CD4-positive, alpha-beta T cell treated with Interferon alpha-2 for 1 hour (primary cell): ENCODE results near the gene ZNF420.
"Not testable (repeated sequence)": the region's sequence is repeated elsewhere in the genome, so short reads cannot be mapped to it uniquely, and the experiment has no call there.

Source experiments
- DNase-seq, 2 donors: peaks; one replicate each; pipeline ENCODE4 v3.0.0-alpha.2; 2020 to 2022

Gene ZNF420

DNA sequence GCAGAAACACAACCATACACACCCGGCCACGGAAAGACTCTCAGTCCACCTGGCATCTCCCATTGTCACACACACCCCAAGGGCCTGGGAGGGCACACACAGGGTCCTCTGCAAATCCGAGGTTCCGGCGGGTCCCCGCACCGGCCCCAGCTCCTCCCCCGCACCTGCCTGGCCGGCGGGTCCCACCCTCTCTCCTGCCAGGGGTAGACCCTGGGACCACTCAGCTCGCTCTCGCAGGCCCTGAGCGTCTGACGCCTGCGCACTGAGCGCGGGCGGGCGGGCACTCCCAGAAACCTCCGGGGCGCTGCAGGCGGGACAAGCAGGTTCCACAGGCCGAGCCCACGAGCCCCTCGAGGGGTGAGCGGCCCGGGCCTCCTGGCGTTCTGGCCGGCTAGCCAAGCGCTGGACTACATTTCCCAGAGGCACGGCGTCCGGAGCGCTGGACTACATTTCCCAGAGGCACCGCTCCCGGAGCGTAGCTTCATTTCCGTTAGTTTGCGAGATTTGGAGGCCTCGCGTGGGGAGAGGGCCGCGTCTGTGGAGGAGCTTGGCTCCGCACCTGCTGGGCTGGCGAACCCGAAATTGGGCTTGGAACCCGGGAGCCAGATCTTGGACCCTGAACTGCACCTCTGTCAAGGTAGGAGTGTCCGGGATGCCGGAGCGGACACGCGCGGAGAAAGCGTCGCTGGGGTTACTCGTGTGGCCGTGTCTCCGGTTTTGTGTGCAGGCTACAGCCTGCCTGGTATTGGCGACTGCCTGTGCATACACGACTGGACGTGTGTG lies at the start of gene ZNF420:
TSS of gene ZNF420 (plus strand) at position 500 of the 783 bp plus-strand sequence. CDS start 10,686 bp downstream, outside the sequence.
- DNase-seq: peak; percentile 93 to 94

DNA sequence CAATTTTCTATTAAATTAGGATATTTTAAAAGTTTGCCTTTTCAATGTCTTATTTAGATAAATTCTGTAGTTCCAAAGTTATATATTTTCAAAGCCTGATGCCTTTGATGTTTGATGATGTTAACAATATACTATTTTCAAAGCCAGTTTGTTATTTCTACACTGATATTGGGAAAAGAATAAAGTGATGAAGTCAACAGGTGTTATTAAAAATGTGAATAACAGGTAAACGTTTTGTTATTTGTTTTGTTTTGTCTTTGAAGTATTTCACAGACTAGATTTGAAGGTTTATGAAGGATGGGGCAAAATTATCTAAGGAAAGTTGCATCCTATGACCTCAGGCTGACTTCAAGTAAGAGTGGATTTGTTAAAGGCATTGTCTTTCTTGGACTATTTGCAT lies 33.1 kb upstream of the ZNF420 start:
- no peak for DNase-seq

DNA sequence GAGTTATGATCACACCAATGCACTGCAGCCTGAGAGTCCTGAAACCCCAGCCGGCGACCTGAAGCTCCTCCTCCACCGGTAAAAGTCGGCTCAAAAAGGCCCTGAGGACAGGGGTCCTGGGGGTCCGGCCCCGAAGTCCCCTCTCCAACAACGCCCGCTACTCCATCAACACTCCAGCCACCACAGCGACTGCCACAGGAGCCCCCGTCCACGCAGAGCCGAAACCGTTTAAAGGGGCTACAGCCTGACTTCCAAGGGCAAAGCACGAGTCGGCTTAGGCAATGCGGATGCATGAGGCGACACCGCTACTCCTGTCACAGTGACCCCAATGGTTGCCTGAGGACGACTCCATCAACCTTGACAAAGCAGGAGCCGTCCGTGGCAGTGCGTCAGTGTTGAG lies 22.9 kb upstream of the ZNF420 start:
- no peak for DNase-seq

DNA sequence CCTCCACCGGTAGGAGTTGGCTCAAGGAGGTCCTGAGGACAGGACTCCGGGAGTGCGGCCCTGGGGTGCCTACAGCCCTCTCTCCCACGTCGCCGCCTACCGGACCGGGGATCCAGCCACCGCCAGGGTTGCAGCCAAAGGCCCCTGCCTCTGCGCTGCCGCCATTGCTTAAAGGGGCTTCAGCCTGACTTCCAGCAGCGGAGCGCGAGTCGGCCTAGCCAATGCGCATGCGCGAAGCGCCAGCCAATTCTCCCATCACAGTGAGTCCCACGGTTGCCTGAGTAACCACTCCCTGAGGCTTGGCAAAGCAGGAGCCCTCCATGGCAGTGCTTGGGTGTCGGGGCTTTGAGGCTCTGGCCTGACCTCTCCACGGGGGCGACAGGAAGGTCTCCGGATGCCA lies 21.5 kb upstream of the ZNF420 start:
- no peak for DNase-seq

DNA sequence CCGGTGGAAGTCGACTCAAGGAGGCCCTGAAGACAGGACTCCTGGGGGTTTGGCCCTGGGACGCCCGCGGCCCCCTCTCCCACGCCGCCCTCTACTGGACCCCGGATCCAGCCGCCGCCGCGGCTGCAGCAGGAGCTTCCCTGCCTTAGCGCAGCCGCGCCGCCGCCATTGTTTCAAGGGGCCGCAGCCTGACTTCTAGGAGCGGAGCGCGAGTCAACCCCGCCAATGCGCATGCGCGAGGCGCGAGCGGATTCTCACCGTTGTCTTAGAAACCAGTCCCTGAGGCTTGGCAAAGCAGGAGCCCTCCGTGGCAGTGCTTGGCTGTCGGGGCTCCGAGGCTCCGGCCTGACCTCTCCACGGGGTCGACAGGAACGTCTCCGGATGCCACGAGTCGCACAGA lies 19.1 kb upstream of the ZNF420 start:
- DNase-seq: no peak

DNA sequence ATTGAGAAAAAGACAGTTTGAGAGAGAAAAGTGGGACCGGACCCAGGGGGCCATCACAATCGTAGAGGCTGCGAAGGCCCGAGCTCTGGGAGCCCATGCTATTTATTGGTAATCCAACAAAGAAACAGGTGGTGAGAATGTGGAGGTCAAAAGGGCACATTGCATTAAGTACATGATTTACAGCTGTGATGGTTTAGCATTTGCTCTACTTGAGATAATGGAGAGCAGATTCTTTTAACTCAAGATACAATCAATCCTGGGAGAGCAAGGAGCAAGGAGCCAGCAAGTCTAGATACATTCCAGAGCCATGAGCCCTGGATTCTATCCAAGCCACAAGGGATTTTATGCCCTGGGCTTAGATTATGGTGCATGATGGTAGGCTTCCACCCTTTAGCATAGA lies 13.3 kb upstream of the ZNF420 start:
- not testable (repeated sequence) for DNase-seq

DNA sequence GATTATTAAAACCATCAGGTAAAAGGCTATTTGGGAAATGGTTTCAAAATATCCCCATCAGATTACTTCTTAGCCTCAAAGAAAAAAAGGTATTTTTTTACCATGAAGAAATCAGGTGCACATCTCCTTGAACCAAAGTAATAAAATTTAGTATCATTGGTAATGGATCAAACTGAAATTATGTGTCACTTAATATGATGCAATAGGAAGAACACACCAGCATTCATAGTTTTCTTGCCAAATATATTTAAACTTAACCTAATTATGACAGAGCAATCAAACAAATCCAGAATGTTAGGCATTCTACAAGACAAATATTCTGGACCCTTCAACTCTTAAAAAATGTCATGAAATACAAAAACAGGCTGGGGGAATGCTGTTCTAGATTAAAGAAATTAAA lies 4.1 kb upstream of the ZNF420 start:
- no peak for DNase-seq

DNA sequence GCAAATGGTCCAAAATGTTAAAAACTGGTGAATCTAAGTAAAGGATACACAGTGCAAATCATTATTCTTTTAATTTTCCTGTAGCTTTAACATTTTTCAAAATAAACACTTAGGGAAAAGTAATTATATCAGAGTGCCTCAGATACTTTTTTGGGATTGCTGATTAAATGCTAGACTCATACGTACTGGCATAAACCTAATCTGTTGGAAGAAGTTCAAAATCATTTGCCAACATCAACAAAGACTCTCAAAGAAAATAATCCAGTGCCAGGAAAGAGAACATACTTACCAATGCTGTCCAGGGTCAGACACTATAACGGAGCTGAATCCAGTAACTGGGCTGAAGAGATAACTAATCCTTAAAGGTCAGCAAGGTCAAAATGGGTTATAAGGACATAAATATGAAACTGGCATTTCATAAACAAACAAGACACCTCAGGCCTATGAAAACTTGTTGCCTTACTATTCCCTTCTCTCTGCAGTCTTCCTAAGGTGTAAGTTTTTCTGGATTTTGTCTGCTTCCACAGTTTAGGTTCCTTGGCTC lies 3.3 kb upstream of the ZNF420 start:
- no peak for DNase-seq

DNA sequence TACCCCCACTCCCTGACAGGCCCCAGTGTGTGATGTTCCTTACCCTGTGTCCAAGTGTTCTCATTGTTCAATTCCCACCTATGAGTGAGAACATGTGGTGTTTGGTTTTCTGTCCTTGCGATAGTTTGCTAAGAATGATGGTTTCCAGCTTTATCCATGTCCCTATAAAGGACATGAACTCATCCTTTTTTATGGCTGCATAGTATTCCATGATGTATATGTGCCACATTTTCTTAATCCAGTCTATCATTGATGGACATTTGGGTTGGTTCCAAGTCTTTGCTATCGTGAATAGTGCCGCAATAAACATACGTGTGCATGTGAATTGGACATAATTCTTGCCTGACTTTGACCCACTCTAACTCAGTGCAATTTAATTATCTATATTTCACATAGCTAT lies 1.7 kb upstream of the ZNF420 start:
- DNase-seq: not testable (repeated sequence)

DNA sequence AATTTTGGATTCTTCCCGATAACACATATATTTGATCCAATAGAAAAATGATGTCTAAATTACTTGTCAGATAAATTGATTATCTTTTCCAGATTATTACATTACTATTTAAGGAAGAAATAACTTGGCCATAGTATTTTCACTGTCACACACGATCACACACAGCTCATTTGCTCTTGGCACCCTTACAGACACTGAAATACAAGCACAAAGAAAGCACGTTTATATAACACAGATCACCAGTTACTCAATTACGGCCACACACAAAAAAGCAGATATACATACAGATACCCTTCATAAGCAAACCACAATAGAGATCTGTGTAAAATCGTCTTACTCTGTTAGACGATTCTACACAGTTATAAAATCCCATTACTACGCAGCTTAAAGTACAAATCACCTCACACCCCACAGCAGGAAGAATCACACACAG lies 716 bp upstream of the ZNF420 start:
- no peak for DNase-seq

DNA sequence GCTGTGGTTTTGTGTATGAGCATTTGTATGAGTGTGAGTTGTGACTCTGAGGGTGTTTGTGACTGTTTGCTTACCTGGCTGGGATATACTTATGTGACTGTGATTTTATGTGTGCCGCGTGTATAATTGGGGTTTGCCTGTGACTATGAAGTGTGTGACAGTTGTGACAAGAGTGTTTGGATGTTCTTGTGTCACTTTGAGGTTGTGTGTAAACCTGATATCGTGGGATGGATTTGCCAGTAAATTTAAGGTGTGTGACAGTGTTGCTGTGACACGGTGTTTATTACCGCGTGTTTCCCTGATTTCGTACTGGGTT lies 442 bp downstream of the ZNF420 start:
- no peak for DNase-seq

DNA sequence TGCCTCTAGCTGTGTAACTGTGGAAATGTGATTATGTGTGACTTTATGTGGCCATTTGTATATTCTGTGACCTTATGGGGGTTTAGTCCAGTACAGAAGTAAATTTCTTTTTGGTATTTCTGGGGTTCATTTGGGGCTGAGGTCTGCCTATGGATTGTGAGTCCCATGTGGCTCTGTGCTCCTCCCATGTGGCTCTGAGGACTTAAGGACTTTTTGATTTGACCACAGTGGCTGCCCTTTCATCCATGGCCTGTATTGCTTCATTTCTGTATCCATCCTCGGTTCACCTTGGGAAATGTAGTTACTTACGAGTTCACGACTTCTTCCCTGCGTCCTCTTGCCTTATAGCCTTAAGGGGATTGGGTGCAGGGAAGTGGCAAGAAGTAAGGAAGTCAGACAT lies 1.0 kb downstream of the ZNF420 start:
- no peak for DNase-seq

DNA sequence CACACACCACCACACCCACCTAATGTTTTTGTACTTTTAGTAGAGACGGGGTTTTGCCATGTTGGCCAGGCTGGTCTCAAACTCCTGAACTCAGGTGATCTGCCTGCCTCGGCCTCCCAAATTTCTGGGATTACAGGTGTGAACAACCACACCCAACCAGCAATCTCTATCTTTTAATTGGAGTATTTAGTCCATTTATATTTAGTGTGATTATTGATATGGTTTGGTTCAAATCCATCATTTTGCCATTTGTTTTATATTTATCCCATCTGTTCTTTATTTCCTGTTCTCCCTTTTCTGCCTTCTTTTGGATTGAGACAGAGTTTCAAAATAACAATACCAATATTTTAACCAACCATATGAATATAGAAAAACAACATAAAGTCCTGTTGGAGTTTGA lies 4.1 kb downstream of the ZNF420 start:
- no peak for DNase-seq

DNA sequence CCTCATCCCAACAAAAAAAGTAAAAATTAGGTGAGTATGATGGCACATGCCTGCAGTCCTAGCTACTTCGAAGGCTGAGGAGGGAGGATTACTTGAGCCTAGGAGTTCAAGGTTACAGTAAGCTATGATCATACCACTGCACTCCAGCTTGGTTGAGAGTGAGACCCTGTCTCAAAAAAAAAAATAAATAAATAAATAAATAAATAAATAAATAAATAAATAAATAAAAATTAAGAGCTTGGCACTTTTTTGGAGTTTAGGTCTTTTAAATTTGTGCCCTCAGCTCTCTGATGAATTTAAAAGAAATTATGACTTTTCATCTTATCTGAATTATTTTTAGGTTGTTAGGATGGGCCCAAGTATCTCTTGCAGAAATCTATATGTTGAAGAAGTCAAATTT lies 8.9 kb downstream of the ZNF420 start:
- DNase-seq: no peak

DNA sequence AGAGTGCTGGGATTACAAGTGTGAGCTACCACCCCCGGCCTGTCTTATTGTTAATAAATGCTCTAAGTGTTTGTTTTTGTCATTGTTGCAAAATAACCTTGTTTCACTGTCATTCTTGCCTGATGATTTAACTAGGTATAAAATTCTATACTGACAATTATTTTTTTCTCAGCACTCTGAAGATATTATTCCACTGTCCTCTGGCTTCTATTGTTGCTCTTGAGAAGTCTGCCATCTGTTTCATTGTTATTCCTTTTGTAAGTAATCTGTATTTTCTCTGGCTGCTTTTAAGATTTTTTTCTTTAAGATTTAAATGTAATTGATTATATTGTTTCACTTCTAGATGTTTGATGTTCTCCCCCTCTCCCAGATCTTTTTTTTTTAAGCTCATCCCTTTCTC lies 17.6 kb downstream of the ZNF420 start:
- DNase-seq: no peak

DNA sequence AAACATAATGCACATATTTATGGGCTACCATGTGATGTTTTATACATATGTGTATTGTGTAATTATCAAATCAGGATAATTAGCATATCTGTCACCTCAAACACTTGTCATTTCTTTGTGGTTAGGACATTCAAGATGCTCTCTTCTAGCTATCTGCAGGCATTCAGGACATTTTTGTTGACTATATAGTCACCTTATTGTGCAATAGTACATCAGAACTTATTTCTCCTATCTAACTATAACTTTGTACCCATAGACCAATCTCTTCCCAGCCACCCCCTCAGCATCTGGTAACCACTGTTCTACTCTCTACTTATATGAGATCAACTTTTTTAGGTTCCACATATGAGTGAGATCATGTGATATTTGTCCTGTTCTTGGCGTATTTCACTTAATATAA lies 20.3 kb downstream of the ZNF420 start:
- no peak for DNase-seq

DNA sequence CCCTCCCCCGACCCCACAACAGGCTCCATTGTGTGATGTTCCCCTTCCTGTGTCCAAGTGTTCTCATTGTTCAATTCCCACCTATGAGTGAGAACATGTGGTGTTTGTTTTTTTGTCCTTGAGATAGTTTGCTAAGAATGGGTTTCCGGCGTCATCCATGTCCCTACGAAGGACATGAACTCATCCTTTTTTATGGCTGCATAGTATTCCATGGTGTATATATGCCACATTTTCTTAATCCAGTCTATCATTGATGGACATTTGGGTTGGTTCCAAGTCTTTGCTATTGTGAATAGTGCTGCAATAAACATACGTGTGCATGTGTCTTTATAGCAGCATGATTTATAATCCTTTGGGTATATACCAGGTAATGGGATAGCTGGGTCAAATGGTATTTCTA lies 25.9 kb downstream of the ZNF420 start:
- not testable (repeated sequence) for DNase-seq

DNA sequence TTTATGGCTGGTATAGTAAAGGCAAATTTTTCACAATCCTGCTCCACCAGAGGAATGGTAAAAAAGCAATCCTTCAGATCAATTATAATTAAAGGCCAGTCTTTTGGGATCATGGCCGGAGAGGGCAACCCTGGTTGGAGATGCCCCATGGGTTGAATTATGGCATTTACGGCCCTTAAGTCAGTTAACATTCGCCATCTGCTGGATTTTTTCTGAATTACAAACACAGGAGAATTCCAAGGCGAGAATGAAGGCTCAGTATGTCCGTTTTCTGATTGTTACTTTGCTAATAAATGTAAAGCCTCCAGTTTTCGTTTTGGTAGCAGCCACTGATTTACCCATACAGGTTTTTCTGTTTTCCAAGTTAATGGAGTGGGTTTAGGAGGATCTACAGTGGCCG lies 33.5 kb downstream of the ZNF420 start:
- not testable (repeated sequence) for DNase-seq

DNA sequence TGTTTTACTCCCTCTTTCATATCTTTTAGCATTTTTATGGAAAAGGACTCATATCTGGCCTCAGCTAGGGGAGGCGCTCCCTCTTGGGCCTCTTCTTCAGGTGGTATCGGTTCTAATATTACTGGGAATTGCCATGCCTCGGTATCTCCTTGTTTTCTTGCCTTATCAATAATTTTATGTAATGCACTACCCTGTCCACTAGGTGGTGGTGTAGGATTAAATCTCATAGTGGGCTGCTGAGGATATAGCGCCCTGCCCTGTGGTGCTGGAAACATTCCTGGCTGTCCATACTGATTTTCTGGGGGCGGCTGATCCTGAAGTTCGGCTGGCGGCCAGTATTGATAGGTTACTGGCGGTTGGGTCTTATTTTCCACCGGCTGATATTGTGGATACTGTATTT lies 35.8 kb downstream of the ZNF420 start:
- no peak for DNase-seq

DNA sequence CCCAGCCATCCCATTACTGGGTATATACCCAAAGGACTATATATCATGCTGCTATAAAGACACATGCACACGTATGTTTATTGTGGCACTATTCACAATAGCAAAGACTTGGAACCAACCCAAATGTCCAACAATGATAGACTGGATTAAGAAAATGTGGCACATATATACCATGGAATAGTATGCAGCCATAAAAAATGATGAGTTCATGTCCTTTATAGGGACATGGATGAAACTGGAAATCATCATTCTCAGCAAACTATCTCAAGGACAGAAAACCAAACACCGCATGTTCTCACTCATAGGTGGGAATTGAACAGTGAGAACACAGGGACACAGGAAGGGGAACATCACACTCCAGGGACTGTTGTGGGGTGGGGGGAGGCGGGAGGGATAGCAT lies 43.9 kb downstream of the ZNF420 start:
- DNase-seq: not testable (repeated sequence)

DNA sequence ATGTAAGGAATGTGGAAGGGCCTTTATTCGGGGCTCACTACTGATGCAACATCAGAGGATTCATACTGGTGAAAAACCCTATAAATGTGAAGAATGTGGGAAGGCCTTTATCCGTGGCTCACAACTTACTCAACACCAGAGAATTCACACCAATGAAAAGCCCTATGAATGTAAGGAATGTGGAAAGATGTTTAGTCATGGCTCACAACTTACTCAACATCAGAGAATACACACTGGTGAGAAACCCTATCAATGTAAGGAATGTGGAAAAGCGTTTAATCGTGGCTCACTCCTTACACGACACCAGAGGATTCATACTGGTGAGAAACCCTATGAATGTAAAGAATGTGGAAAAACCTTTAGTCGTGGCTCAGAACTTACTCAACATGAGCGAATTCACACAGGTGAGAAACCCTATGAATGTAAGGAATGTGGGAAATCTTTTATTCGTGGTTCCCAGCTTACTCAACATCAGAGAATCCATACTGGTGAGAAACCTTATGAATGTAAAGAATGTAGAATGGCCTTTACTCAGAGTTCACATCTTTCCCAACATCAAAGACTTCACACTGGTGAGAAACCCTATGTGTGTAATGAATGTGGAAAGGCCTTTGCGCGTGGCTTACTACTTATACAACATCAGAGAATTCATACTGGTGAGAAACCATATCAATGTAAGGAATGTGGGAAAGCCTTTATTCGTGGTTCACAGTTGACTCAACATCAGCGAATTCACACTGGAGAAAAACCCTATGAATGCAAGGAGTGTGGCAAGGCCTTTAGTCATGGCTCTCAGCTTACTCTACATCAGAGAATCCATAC lies 50.0 kb downstream of the ZNF420 start:
- no peak for DNase-seq

DNA sequence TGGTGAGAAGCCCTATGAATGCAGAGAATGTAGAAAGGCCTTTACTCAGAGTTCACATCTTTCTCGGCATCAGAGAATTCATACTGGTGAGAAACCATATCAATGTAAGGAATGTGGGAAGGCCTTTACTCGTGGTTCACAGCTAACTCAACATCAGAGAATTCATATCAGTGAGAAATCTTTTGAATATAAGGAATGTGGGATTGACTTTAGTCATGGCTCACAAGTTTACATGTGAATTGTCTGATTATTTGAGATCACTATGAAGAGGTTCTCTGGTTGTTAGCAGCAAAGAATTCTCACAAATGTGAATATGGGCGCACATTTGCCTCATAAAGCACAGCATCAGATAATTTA lies 50.6 kb downstream of the ZNF420 start:
- no peak for DNase-seq

DNA sequence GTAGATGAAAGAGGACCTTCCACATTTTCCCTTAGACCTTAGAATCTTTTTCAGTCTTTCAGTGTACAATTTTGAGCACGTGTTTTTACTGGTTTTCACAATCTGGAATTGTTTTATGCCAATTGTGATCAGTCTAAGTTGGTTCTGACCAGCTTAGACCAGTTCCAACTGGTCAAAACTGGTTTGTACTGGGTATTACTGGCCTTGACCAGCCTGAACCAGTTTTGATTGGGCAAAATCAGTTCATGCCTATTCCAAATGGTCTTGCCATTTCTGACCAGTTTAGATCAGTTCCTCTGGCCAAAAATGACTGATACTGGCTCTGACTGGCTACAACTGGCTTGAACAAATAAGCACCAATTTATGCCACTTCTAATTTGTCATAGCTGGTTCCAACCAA lies 57.9 kb downstream of the ZNF420 start:
- DNase-seq: no peak

DNA sequence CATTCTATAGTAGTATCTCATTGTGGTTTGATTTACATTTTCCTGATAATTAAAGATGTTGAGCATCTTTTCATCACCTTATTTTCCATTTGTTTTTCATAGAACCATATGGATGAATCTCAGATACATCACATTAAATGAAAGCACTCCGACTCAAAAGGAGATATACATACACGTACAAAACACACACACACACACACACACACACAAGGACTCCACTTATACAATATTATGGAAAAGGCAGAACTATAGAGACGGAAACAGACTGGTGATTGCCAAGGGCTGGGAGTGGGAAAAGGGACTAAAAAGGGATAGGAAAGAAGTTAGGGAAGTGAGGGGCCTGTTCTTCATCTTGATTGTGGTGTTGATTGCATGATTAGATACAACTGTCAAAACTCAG lies 70.0 kb downstream of the ZNF420 start:
- no peak for DNase-seq
